ENCODE measurements around the gene RGMA. TPM values are rescaled to one million over a fixed set of nuclear protein-coding genes. Genes with fewer than 3 reads are reported as not detected.

Gene RGMA
- total RNA-seq, 1 donor from 2014 or later: 0.07 TPM

DNA sequence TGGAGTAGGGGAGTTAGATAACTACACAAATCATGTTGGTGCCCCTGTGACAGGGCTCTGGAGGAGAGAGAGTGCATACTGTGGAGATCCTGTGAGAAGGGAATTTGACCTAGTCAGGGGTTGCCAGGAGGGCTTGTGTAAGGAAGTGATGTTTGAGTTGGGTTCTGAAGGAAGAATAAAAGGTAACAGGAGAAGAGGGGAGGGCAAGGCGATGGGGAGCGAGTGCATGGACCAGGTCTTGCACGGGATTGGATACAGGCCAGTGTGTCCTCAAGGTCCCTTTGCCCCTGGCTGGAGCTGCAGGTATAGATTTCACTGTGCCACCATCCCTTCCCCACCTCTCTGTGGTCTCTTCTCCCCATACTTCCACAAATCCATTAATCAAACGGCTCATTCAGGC lies 83.9 kb downstream of the RGMA start:
- no peak for DNase-seq
- Mint-ChIP-seq H3K36me3 (ENCODE audit: low read depth) (peaks cover 70% of the 10 kb centered on the region), H3K4me3 (no peak overlapping the region), H3K27me3 (no peaks in the 10 kb centered on the region), H3K4me1 (peaks cover 3% of the 10 kb centered on the region), H3K9me3 (no peaks in the 10 kb centered on the region), H3K27ac (peak overlapping the region; percentile 12)
- intact Hi-C loops (cut with micrococcal nuclease): no loop called here

DNA sequence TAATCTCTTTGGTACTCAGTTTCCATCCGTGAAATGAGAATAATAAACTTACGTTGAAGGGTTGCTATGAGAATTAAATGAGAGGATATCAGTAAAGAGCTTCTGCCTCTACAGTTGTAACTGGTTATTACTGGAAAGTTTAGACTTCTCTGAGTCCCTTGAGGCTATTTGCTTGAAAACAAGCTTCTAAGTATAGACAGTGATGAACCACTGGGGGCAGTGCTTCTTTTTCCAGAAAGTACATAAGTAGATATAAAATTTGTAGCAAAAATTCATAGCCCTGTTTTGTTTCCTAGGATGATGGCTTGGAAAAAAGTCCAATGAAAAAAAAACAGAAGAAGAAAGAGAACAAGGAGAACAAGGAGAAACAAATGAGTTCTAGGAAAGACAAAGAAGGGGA lies 87.1 kb downstream of the RGMA start:
- Mint-ChIP-seq H3K27ac (no peak overlapping the region), H3K36me3 (ENCODE audit: low read depth) (peaks cover 76% of the 10 kb centered on the region), H3K27me3 (no peaks in the 10 kb centered on the region), H3K4me3 (no peak overlapping the region), H3K9me3 (no peaks in the 10 kb centered on the region), H3K4me1 (peaks cover 16% of the 10 kb centered on the region)
- intact Hi-C loops (cut with micrococcal nuclease): no loop called here
- no peak for DNase-seq

DNA sequence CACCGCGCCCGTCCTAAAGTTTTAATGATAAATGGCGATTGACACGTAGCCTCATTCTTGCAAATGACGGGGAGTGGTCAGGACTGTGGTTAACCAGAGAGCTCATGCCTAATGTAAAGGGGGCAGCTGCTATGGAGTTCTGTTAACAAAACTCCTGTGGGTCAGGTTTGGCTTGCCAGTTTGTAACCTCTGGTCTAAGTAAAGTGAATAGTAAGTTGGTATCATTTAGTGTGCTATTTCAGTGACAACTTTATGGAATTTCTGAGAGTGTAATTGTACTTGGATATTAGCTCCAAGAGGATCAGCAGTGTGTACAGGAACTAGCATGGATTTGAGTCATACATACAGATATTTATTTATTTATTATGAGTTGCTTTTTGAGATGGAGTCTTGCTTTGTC lies 87.9 kb downstream of the RGMA start:
- H3K4me3 Mint-ChIP-seq: no peak overlapping the region
- no peak for DNase-seq
- no peak overlapping the region for H3K27ac Mint-ChIP-seq
- H3K36me3 Mint-ChIP-seq (ENCODE audit: low read depth): peaks cover 75% of the 10 kb centered on the region
- intact Hi-C loops (cut with micrococcal nuclease): no loop called here
- H3K4me1 Mint-ChIP-seq: peaks cover 19% of the 10 kb centered on the region
- H3K27me3 Mint-ChIP-seq: no peaks in the 10 kb centered on the region
- H3K9me3 Mint-ChIP-seq: no peaks in the 10 kb centered on the region

DNA sequence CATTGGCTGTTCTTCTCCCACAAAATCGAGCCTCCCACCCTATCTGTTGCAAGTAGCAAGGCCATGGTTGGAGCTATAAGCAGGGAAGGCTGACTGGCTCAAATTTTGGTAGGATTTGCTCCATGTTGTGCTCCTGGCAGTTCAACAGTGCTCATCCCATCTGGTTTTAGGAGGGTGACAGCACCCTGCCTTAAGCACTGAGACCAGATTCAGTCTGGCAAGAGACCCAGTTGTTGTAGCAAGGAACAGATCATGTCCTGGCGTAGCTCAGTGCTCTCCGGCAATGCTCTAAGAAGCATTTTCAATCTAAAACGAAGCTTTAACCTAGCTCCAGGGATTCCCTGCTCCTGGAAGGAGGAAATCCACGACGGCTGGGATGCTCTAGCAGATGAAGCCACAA lies 91.2 kb downstream of the RGMA start:
- H3K4me3 Mint-ChIP-seq: no peak overlapping the region
- H3K9me3 Mint-ChIP-seq: no peaks in the 10 kb centered on the region
- intact Hi-C loops (cut with micrococcal nuclease): no loop called here
- no peaks in the 10 kb centered on the region for H3K27me3 Mint-ChIP-seq
- peaks cover 73% of the 10 kb centered on the region for H3K36me3 Mint-ChIP-seq (ENCODE audit: low read depth)
- DNase-seq: no peak
- H3K4me1 Mint-ChIP-seq: peaks cover 23% of the 10 kb centered on the region
- H3K27ac Mint-ChIP-seq: peak overlapping the region; percentile 64

DNA sequence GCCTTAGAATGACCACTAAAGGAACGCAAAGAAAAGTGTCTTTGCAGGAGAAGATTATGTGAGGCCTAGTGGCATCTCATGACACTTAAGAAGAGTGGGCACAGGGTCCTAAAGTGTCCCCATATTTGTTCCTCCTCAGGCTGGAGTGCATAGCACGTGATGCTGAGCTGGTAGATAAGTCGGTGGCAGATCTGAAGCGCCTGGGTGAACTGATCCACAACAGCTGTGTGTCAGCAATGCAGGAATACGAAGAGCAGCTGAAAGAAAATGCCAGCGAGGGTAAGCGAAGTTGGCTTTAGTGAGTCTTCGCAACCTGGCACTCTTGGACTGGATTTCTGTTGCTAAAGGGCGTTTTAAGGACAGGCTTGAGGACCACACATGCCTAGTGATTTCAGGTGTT lies 96.3 kb downstream of the RGMA start:
- no peak overlapping the region for H3K4me3 Mint-ChIP-seq
- peaks cover 72% of the 10 kb centered on the region for H3K36me3 Mint-ChIP-seq (ENCODE audit: low read depth)
- no peaks in the 10 kb centered on the region for H3K27me3 Mint-ChIP-seq
- H3K9me3 Mint-ChIP-seq: no peaks in the 10 kb centered on the region
- DNase-seq: no peak
- intact Hi-C loops (cut with micrococcal nuclease): no loop called here
- peaks cover 21% of the 10 kb centered on the region for H3K4me1 Mint-ChIP-seq
- H3K27ac Mint-ChIP-seq: peak overlapping the region; percentile 37

DNA sequence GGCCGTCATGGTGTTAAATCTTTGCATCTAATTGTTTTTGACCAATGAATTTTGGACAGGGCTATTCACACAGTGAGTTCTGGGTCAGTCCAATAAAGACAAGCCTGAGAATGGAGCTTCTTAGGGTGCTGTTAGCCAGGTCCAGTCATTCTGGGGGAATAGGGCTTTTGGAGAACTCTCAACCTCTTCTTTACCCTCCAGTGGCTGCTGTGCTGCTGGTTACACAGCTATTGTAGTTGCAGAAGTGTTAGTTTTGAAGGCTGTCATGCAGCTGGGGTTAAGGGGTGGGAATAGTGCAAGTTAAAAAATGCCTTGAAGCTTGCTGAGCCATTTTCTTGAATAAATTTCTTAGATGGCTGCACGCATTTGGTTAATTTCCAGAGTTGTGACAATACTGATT lies 99.0 kb downstream of the RGMA start:
- peaks cover 14% of the 10 kb centered on the region for H3K4me1 Mint-ChIP-seq
- H3K4me3 Mint-ChIP-seq: no peak overlapping the region
- no peaks in the 10 kb centered on the region for H3K27me3 Mint-ChIP-seq
- intact Hi-C loops (cut with micrococcal nuclease): no loop called here
- H3K36me3 Mint-ChIP-seq (ENCODE audit: low read depth): peaks cover 62% of the 10 kb centered on the region
- H3K9me3 Mint-ChIP-seq: no peaks in the 10 kb centered on the region
- H3K27ac Mint-ChIP-seq: no peak overlapping the region
- no peak for DNase-seq

DNA sequence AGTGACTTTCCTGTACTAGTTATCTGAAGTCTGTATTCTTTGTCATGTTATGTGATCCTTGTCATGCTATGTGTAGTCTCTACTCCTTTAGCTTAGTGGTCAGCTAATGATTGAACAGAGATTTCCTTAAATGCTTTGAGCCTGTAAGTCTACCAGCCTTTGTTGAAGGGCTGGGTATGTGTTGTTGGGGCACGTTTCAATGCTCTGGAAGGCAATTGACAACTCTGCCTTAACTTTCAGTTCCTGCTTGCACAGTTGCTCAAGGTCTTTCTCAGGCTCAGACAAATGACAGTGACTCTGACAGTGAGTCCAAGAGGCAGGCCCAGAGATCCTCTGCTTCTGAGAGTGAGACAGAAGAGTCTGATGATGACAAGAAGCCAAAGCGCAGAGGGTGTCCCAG lies 99.5 kb downstream of the RGMA start:
- no peak for DNase-seq
- no peak overlapping the region for H3K4me3 Mint-ChIP-seq
- intact Hi-C loops (cut with micrococcal nuclease): loop anchor here (5.0 to 10.0 kb wide), 2 partner anchors 37 to 55 kb away; no protein-coding TSS in a partner anchor
- H3K27me3 Mint-ChIP-seq: no peaks in the 10 kb centered on the region
- peak overlapping the region; percentile 36 for H3K27ac Mint-ChIP-seq
- H3K36me3 Mint-ChIP-seq (ENCODE audit: low read depth): peaks cover 59% of the 10 kb centered on the region
- no peaks in the 10 kb centered on the region for H3K9me3 Mint-ChIP-seq
- H3K4me1 Mint-ChIP-seq: peaks cover 11% of the 10 kb centered on the region

Other genes starting within 250 kb of the RGMA start
- 105 and 111 TPM in 2 replicates for gene CHD2, start 188.9 kb downstream of the RGMA start, total RNA-seq

Data from activated CD4-positive, alpha-beta T cell treated with anti-CD3 and anti-CD28 coated beads, Interleukin-2, amount 10 ng/mL, durations not matched to agents 24 days and 14 days (primary cell).